NCI-H345 treated with DMSO at 0.1 percent for 48 hours (cell line): ENCODE results near the gene BCL2L2.

ENCODE experiments used
- DNase-seq: peaks from one replicate; lab custom pipeline; 2025; ENCODE audit not compliant: unreplicated experiment; lab: John Stamatoyannopoulos, UW

The BCL2L2 gene

GRCh38 chr14:23352506-23353432 lies 46.1 kb downstream of the BCL2L2 start, which contains the start of gene SLC22A17:
Gene SLC22A17 (minus strand): TSS chr14:23352887.
- DNase-seq: peak; percentile 48

- no peak for DNase-seq
These were observed 46.8 kb downstream of the BCL2L2 start for GRCh38 chr14:23353433-23353780.

- DNase-seq: no peak
These were observed 48.4 kb downstream of the BCL2L2 start for GRCh38 chr14:23354990-23355389.

GRCh38 chr14:23355871-23356435 lies 49.3 kb downstream of the BCL2L2 start:
- no peak for DNase-seq

DNA sequence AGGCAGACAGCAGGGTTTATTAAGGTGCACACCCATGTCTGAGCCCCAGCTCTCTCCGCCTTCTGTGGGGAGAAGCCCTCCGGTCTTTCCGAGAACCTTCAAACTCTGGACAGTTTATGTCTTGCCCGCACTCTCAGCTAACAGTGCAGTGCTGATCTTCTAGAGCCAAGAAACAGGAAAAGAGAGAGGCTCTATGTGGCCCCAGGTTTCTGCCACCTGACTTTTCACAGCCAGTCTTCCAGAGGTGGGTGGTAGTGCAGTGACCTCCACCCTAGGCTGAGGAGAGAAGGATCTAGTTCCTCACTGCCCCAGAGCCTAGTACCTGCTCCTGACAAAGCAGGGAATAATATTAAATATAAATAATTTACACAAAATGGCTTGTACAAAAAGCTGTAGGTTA lies 50.0 kb downstream of the BCL2L2 start:
- DNase-seq: no peak

- DNase-seq: no peak
These were observed 50.6 kb downstream of the BCL2L2 start for GRCh38 chr14:23357261-23357660.

GRCh38 chr14:23358042-23358441 lies 51.4 kb downstream of the BCL2L2 start:
- DNase-seq: no peak

DNA sequence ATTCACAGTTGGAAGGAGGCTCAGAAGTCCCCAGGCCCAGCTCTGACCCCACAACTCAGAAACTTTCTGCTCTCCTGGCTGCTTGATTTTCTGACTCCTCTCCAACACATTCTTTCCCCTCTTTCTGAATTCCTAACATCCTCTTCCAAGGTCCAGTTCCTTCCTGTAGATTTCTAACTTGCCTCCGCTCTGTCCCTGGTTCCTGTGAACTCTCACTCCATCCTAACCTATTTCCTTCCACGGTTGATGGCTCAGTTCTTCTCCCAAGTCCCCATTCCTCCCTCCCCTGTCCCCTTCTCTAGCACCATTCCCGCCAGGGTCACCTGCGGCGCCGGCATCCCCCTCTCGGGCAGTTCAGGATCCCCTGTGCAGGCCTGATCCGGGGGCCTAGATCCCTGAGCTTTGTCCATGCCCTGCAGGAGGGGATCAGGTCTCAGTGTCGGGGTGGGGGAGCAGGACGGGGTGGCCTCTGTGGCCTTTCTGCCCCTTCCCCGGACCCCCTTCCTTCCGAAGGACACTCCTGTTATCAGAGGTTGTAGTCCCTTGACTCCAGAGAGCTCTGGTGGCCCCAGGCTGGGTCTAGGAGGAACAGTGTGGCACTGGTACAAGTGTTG lies 52.0 kb downstream of the BCL2L2 start:
- DNase-seq: no peak

GRCh38 chr14:23359167-23359626 lies 52.6 kb downstream of the BCL2L2 start:
- DNase-seq: no peak

GRCh38 chr14:23359722-23360447 lies 53.3 kb downstream of the BCL2L2 start:
- no peak for DNase-seq

- DNase-seq: no peak
These were observed 53.9 kb downstream of the BCL2L2 start for GRCh38 chr14:23360496-23360895.

- no peak for DNase-seq
These were observed 54.7 kb downstream of the BCL2L2 start for GRCh38 chr14:23361320-23361719.
